Astrocyte (in vitro differentiated cells and primary cell): ENCODE measurements around the gene GABRA4. TPM values are rescaled to one million over a fixed set of nuclear protein-coding genes. Genes with fewer than 3 reads are reported as not detected.
A peak's percentile ranks its signal among the peaks of the same experiment; 100 is the strongest.

ENCODE experiments used
- DNase-seq: peaks from one replicate; pipeline ENCODE4 v3.0.0-alpha.2; 2010; ENCODE audit warnings: low read depth
- FAIRE-seq: peaks from 2 replicates; lab custom pipeline; 2011; peaks lifted over from hg19 to GRCh38; lab: Jason Lieb, UNC
- H2AFZ ChIP-seq: 2 replicates; pipeline ENCODE4 v1.6.0; 2012; ENCODE audit warnings: low read depth, low read length, inconsistent platforms
- H3K27ac ChIP-seq: 2 replicates; pipeline ENCODE4 v1.5.1; 2011; ENCODE audit warnings: low read depth, low read length, inconsistent platforms
- H3K27me3 ChIP-seq: 2 replicates; pipeline ENCODE4 v1.6.0; 2011; ENCODE audit warnings: low read length, inconsistent platforms; ENCODE audit not compliant: insufficient read depth
- H3K36me3 ChIP-seq: 2 replicates; pipeline ENCODE4 v1.5.1; 2011; ENCODE audit warnings: low read length, inconsistent platforms; ENCODE audit not compliant: insufficient read depth
- H3K4me1 ChIP-seq: 2 replicates; pipeline ENCODE4 v1.5.1; 2011; ENCODE audit warnings: low read length, inconsistent platforms; ENCODE audit not compliant: insufficient read depth
- H3K4me2 ChIP-seq: 2 replicates; pipeline ENCODE4 v1.6.0; 2012; ENCODE audit warnings: low read length, inconsistent platforms
- H3K4me3 ChIP-seq: 2 replicates; pipeline ENCODE4 v1.5.1; 2011; ENCODE audit warnings: low read depth, mild to moderate bottlenecking, low read length, inconsistent platforms; ENCODE audit not compliant: insufficient read depth
- H3K79me2 ChIP-seq: 2 replicates; pipeline ENCODE4 v1.6.0; 2012; ENCODE audit warnings: mild to moderate bottlenecking, low read length, inconsistent platforms; ENCODE audit not compliant: insufficient read depth
- H3K9ac ChIP-seq: 2 replicates; pipeline ENCODE4 v1.6.0; 2012; ENCODE audit warnings: mild to moderate bottlenecking, low read length, inconsistent platforms
- H3K9me3 ChIP-seq: 2 replicates; pipeline ENCODE4 v1.5.1; 2012; ENCODE audit warnings: low read depth, mild to moderate bottlenecking, low read length, inconsistent platforms; ENCODE audit not compliant: insufficient read depth
- H4K20me1 ChIP-seq: 2 replicates; pipeline ENCODE4 v1.6.0; 2012; ENCODE audit warnings: low read length, inconsistent platforms; ENCODE audit not compliant: insufficient read depth
- H3K27ac Mint-ChIP-seq: one replicate; pipeline ENCODE4 v1.8.0; 2021; ENCODE audit warnings: mild to moderate bottlenecking, mixed read lengths; ENCODE audit not compliant: unreplicated experiment
- H3K27me3 Mint-ChIP-seq: one replicate; pipeline ENCODE4 v1.8.0; 2021; ENCODE audit warnings: low read depth, mixed read lengths; ENCODE audit not compliant: unreplicated experiment
- H3K36me3 Mint-ChIP-seq: one replicate; pipeline ENCODE4 v1.8.0; 2021; ENCODE audit warnings: low read depth, mixed read lengths; ENCODE audit not compliant: unreplicated experiment
- H3K4me1 Mint-ChIP-seq: one replicate; pipeline ENCODE4 v1.8.0; 2021; ENCODE audit warnings: low read depth, mixed read lengths; ENCODE audit not compliant: unreplicated experiment
- H3K4me3 Mint-ChIP-seq: one replicate; pipeline ENCODE4 v1.8.0; 2021; ENCODE audit warnings: mild to moderate bottlenecking, moderate library complexity, mixed read lengths; ENCODE audit not compliant: unreplicated experiment
- H3K9me3 Mint-ChIP-seq: one replicate; pipeline ENCODE4 v1.8.0; 2021; ENCODE audit warnings: mild to moderate bottlenecking, mixed read lengths; ENCODE audit not compliant: unreplicated experiment
- EZH2 ChIP-seq: IDR thresholded peaks from 2 replicates; pipeline ENCODE4 v1.6.1; 2012; ENCODE audit warnings: mild to moderate bottlenecking, low read length, inconsistent platforms; ENCODE audit not compliant: insufficient read depth
- total RNA-seq: library from RNA; stranded (reverse); gene quantifications from 2 replicates; pipeline ENCODE4 v1.2.1, GENCODE V29; 2021
- TF ChIP-seq, protein P1 (sequence below): IDR thresholded peaks from 2 replicates; pipeline ENCODE4 v1.5.1; 2011; ENCODE audit warnings: low read depth, mild to moderate bottlenecking, inconsistent platforms, low read length, moderate library complexity; ENCODE audit not compliant: insufficient read depth

Gene GABRA4
- total RNA-seq, 1 donor from 2014 or later: not detected

DNA sequence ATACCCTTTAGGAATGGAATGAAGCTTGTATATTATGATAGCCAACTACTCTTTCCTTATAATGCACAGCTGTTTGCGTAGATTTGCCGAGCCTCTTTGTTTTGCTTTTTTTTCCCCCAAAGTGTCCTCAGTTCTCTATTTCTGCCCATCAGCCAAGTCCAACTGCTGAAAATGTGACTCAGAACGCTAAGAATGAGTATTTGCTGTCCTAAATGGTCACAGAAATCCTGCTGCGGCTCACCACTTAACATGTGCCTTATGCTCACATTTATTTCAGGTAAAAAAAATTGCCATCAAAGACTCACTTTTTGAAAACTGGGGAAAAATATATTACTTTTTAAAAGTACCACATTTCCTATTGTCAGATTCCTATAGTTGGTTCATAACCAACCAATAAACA, 36.9 kb downstream of the GABRA4 start:
- Mint-ChIP-seq H3K36me3 (no peaks in the 10 kb centered on the region), H3K4me1 (peaks cover 6% of the 10 kb centered on the region), H3K4me3 (no peak overlapping the region), H3K27ac (no peak overlapping the region), H3K9me3 (no peaks in the 10 kb centered on the region), H3K27me3 (peaks cover 3% of the 10 kb centered on the region)
- peak overlapping the region; percentile 5 for H2AFZ ChIP-seq
- no peak for TF ChIP-seq EZH2
- no peak overlapping the region for H3K27ac ChIP-seq
- DNase-seq: no peak
- no peaks in the 10 kb centered on the region for H4K20me1 ChIP-seq
- no peak overlapping the region for H3K4me2 ChIP-seq
- H3K36me3 ChIP-seq: no peaks in the 10 kb centered on the region
- H3K9ac ChIP-seq: no peak overlapping the region
- no peak overlapping the region for H3K4me3 ChIP-seq
- no peaks in the 10 kb centered on the region for H3K4me1 ChIP-seq
- H3K79me2 ChIP-seq: no peaks in the 10 kb centered on the region
- no peaks in the 10 kb centered on the region for H3K9me3 ChIP-seq
- FAIRE-seq: no peak
- no peaks in the 10 kb centered on the region for H3K27me3 ChIP-seq

DNA sequence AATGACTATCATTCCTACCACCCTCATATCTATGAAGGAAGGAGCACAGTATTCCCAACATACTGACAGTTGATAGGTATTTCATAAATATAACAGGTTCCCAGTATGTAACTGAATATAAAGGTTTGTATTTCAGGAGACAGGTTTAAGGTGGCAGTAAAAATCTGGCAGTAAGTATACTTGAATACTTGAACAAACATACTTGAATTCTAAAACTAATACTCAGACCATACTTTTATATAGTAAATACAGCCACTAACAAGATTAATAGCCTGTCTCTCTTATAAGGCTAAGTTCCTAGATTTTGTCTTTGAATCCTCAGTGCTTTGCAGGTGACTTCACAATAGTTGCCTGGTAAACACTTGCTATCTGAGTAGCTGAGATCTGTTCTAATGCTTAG, 37.8 kb downstream of the GABRA4 start:
- no peak overlapping the region for H3K4me3 ChIP-seq
- FAIRE-seq (no peak), DNase-seq (no peak)
- H3K36me3 ChIP-seq: no peaks in the 10 kb centered on the region
- H3K9ac ChIP-seq: no peak overlapping the region
- Mint-ChIP-seq H3K36me3 (no peaks in the 10 kb centered on the region), H3K4me1 (peaks cover 9% of the 10 kb centered on the region), H3K9me3 (no peaks in the 10 kb centered on the region), H3K27me3 (peaks cover 3% of the 10 kb centered on the region), H3K27ac (no peak overlapping the region), H3K4me3 (no peak overlapping the region)
- no peaks in the 10 kb centered on the region for H3K27me3 ChIP-seq
- no peaks in the 10 kb centered on the region for H3K9me3 ChIP-seq
- H3K79me2 ChIP-seq: no peaks in the 10 kb centered on the region
- no peak overlapping the region for H2AFZ ChIP-seq
- H3K27ac ChIP-seq: no peak overlapping the region
- no peaks in the 10 kb centered on the region for H4K20me1 ChIP-seq
- H3K4me2 ChIP-seq: no peak overlapping the region
- TF ChIP-seq, protein P1, sequence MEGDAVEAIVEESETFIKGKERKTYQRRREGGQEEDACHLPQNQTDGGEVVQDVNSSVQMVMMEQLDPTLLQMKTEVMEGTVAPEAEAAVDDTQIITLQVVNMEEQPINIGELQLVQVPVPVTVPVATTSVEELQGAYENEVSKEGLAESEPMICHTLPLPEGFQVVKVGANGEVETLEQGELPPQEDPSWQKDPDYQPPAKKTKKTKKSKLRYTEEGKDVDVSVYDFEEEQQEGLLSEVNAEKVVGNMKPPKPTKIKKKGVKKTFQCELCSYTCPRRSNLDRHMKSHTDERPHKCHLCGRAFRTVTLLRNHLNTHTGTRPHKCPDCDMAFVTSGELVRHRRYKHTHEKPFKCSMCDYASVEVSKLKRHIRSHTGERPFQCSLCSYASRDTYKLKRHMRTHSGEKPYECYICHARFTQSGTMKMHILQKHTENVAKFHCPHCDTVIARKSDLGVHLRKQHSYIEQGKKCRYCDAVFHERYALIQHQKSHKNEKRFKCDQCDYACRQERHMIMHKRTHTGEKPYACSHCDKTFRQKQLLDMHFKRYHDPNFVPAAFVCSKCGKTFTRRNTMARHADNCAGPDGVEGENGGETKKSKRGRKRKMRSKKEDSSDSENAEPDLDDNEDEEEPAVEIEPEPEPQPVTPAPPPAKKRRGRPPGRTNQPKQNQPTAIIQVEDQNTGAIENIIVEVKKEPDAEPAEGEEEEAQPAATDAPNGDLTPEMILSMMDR: no peak
- no peak for TF ChIP-seq EZH2
- H3K4me1 ChIP-seq: no peaks in the 10 kb centered on the region

DNA sequence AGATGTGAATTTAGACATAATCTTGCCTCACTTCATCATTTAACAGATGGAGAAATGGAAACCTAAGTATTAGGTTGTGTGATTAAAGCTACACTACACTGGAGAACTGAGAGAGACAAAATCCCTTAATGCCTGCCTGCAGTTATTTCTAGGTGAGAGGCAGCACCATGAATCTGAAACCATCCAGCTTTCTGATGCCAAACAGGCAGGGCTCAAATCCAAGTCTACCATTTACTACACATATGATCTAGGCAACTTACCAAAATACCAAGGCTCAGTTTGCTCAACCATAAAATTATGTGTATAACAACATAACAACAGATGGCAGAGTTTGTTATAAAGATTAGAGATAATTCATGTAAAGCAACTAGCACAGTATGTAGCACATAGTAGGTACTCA, 38.7 kb downstream of the GABRA4 start:
- no peak overlapping the region for H3K27ac Mint-ChIP-seq
- Histone ChIP-seq H2AFZ (no peak overlapping the region), H3K27ac (no peak overlapping the region), H3K4me1 (no peaks in the 10 kb centered on the region), H3K4me3 (no peak overlapping the region), H4K20me1 (no peaks in the 10 kb centered on the region), H3K9me3 (no peaks in the 10 kb centered on the region), H3K27me3 (no peaks in the 10 kb centered on the region), H3K79me2 (no peaks in the 10 kb centered on the region), H3K4me2 (no peak overlapping the region), H3K36me3 (no peaks in the 10 kb centered on the region), H3K9ac (no peak overlapping the region)
- FAIRE-seq (no peak), DNase-seq (no peak)
- no peaks in the 10 kb centered on the region for H3K9me3 Mint-ChIP-seq
- H3K36me3 Mint-ChIP-seq: no peaks in the 10 kb centered on the region
- TF ChIP-seq, protein P1: no peak
- no peak for TF ChIP-seq EZH2
- H3K4me1 Mint-ChIP-seq: peaks cover 9% of the 10 kb centered on the region
- peaks cover 3% of the 10 kb centered on the region for H3K27me3 Mint-ChIP-seq
- no peak overlapping the region for H3K4me3 Mint-ChIP-seq
